ENCODE measurements around the gene HPSE2. TPM values are rescaled to one million over a fixed set of nuclear protein-coding genes. Genes with fewer than 3 reads are reported as not detected.

HPSE2 gene
- total and polyA plus RNA-seq, 2 experiments from 2014 or later = 0.10 to 0.24 TPM

DNA sequence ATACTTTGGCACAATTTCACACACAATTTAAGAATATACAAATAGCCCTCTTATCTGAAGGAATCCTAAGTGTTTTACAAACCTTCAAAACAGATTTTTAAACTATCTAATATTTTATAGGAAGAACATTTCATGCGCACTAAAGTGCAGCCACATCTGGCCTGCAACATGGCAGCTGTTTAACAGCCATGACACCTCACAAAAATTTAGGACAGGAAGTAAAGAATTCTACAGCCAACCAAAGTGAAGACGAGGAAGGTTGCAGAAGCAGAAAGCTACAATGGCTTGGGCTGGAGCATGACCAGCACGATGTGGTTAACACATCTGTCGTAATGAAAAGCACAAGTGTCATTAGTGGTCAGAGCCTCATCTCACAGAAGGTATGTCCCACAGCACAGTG, 238.1 kb downstream of the HPSE2 start:
- Mint-ChIP-seq H3K4me1 (no peaks in the 10 kb centered on the region), H3K4me3 (no peak overlapping the region), H3K36me3 (ENCODE audit: low read depth) (no peaks in the 10 kb centered on the region), H3K27ac (no peak overlapping the region), H3K27me3 (ENCODE audit: insufficient read depth, low read depth, poor library complexity) (no peaks in the 10 kb centered on the region), H3K9me3 (no peaks in the 10 kb centered on the region)
- Histone ChIP-seq H3K36me3 (ENCODE audit: insufficient read depth) (no peaks in the 10 kb centered on the region), H3K4me3 (no peak overlapping the region), H3K79me2 (replicated peaks; ENCODE audit: insufficient read depth) (no peaks in the 10 kb centered on the region), H3K4me2 (no peak overlapping the region), H3K27me3 (ENCODE audit: insufficient read depth) (no peaks in the 10 kb centered on the region), H3K27ac (ENCODE audit: low read depth) (no peak overlapping the region), H3K9me2 (ENCODE audit: insufficient read depth) (no peaks in the 10 kb centered on the region), H4K20me1 (replicated peaks; ENCODE audit: insufficient read depth) (no peaks in the 10 kb centered on the region), H3F3A (replicated peaks; ENCODE audit: low read depth) (no peaks in the 10 kb centered on the region), H3K4me1 (ENCODE audit: insufficient read depth) (no peaks in the 10 kb centered on the region), H2AFZ (no peak overlapping the region)
- TF ChIP-seq, protein P1, sequence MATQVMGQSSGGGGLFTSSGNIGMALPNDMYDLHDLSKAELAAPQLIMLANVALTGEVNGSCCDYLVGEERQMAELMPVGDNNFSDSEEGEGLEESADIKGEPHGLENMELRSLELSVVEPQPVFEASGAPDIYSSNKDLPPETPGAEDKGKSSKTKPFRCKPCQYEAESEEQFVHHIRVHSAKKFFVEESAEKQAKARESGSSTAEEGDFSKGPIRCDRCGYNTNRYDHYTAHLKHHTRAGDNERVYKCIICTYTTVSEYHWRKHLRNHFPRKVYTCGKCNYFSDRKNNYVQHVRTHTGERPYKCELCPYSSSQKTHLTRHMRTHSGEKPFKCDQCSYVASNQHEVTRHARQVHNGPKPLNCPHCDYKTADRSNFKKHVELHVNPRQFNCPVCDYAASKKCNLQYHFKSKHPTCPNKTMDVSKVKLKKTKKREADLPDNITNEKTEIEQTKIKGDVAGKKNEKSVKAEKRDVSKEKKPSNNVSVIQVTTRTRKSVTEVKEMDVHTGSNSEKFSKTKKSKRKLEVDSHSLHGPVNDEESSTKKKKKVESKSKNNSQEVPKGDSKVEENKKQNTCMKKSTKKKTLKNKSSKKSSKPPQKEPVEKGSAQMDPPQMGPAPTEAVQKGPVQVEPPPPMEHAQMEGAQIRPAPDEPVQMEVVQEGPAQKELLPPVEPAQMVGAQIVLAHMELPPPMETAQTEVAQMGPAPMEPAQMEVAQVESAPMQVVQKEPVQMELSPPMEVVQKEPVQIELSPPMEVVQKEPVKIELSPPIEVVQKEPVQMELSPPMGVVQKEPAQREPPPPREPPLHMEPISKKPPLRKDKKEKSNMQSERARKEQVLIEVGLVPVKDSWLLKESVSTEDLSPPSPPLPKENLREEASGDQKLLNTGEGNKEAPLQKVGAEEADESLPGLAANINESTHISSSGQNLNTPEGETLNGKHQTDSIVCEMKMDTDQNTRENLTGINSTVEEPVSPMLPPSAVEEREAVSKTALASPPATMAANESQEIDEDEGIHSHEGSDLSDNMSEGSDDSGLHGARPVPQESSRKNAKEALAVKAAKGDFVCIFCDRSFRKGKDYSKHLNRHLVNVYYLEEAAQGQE (IDR thresholded peaks at IDR 0.05; ENCODE audit: unreplicated experiment) = no peak
- TF ChIP-seq JUNB (IDR thresholded peaks at IDR 0.05; ENCODE audit: unreplicated experiment) (no peak), NANOG (IDR thresholded peaks at IDR 0.05; ENCODE audit: borderline replicate concordance) (no peak), EZH2 (IDR thresholded peaks at IDR 0.05; ENCODE audit: low read depth, unreplicated experiment) (no peak)
- ATAC-seq = no peak
- DNase-seq (ENCODE audit: low spot score) = no peak

DNA sequence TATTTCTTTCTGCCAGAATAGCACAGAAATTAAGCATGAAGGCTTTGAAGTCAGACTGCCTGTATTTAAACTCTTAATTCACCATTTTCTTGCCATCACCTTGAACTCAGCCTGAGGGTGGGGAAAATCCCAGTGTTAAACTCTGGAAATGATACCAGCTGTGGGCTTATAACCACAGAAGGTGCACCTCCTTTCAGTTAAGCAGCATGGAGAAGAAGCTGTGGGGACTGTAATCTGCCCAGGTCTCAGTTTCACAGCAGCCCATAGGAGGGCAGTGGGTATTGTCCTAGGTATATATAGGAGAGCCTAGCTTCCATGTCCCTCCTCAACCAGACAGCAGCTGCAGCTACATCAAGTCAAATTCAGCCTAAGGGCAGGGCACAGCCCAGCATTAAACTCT, 241.6 kb downstream of the HPSE2 start:
- Histone ChIP-seq H3K36me3 (ENCODE audit: insufficient read depth) (no peaks in the 10 kb centered on the region), H3K79me2 (replicated peaks; ENCODE audit: insufficient read depth) (no peaks in the 10 kb centered on the region), H3K27me3 (ENCODE audit: insufficient read depth) (no peaks in the 10 kb centered on the region), H3K27ac (ENCODE audit: low read depth) (no peak overlapping the region), H3K4me1 (ENCODE audit: insufficient read depth) (no peaks in the 10 kb centered on the region), H4K20me1 (replicated peaks; ENCODE audit: insufficient read depth) (no peaks in the 10 kb centered on the region), H3F3A (replicated peaks; ENCODE audit: low read depth) (no peaks in the 10 kb centered on the region), H2AFZ (no peak overlapping the region), H3K4me2 (no peak overlapping the region), H3K9me2 (ENCODE audit: insufficient read depth) (no peaks in the 10 kb centered on the region), H3K4me3 (no peak overlapping the region)
- H3K4me1 Mint-ChIP-seq = no peaks in the 10 kb centered on the region
- H3K27me3 Mint-ChIP-seq (ENCODE audit: insufficient read depth, low read depth, poor library complexity) = no peaks in the 10 kb centered on the region
- no peaks in the 10 kb centered on the region for H3K36me3 Mint-ChIP-seq (ENCODE audit: low read depth)
- no peak overlapping the region for H3K4me3 Mint-ChIP-seq
- ATAC-seq (no peak), DNase-seq (ENCODE audit: low spot score) (no peak)
- no peaks in the 10 kb centered on the region for H3K9me3 Mint-ChIP-seq
- H3K27ac Mint-ChIP-seq = no peak overlapping the region
- no peak for TF ChIP-seq ZNF331 (CRISPR knock-in tag; IDR thresholded peaks at IDR 0.05; ENCODE audit: low read depth)
- TF ChIP-seq ZNF114 (CRISPR knock-in tag; IDR thresholded peaks at IDR 0.05) = no peak
- TF ChIP-seq EZH2phosphoT487 (IDR thresholded peaks at IDR 0.05; ENCODE audit: unreplicated experiment) = no peak
- TF ChIP-seq JUNB (IDR thresholded peaks at IDR 0.05; ENCODE audit: unreplicated experiment) = no peak
- TF ChIP-seq, protein P2, sequence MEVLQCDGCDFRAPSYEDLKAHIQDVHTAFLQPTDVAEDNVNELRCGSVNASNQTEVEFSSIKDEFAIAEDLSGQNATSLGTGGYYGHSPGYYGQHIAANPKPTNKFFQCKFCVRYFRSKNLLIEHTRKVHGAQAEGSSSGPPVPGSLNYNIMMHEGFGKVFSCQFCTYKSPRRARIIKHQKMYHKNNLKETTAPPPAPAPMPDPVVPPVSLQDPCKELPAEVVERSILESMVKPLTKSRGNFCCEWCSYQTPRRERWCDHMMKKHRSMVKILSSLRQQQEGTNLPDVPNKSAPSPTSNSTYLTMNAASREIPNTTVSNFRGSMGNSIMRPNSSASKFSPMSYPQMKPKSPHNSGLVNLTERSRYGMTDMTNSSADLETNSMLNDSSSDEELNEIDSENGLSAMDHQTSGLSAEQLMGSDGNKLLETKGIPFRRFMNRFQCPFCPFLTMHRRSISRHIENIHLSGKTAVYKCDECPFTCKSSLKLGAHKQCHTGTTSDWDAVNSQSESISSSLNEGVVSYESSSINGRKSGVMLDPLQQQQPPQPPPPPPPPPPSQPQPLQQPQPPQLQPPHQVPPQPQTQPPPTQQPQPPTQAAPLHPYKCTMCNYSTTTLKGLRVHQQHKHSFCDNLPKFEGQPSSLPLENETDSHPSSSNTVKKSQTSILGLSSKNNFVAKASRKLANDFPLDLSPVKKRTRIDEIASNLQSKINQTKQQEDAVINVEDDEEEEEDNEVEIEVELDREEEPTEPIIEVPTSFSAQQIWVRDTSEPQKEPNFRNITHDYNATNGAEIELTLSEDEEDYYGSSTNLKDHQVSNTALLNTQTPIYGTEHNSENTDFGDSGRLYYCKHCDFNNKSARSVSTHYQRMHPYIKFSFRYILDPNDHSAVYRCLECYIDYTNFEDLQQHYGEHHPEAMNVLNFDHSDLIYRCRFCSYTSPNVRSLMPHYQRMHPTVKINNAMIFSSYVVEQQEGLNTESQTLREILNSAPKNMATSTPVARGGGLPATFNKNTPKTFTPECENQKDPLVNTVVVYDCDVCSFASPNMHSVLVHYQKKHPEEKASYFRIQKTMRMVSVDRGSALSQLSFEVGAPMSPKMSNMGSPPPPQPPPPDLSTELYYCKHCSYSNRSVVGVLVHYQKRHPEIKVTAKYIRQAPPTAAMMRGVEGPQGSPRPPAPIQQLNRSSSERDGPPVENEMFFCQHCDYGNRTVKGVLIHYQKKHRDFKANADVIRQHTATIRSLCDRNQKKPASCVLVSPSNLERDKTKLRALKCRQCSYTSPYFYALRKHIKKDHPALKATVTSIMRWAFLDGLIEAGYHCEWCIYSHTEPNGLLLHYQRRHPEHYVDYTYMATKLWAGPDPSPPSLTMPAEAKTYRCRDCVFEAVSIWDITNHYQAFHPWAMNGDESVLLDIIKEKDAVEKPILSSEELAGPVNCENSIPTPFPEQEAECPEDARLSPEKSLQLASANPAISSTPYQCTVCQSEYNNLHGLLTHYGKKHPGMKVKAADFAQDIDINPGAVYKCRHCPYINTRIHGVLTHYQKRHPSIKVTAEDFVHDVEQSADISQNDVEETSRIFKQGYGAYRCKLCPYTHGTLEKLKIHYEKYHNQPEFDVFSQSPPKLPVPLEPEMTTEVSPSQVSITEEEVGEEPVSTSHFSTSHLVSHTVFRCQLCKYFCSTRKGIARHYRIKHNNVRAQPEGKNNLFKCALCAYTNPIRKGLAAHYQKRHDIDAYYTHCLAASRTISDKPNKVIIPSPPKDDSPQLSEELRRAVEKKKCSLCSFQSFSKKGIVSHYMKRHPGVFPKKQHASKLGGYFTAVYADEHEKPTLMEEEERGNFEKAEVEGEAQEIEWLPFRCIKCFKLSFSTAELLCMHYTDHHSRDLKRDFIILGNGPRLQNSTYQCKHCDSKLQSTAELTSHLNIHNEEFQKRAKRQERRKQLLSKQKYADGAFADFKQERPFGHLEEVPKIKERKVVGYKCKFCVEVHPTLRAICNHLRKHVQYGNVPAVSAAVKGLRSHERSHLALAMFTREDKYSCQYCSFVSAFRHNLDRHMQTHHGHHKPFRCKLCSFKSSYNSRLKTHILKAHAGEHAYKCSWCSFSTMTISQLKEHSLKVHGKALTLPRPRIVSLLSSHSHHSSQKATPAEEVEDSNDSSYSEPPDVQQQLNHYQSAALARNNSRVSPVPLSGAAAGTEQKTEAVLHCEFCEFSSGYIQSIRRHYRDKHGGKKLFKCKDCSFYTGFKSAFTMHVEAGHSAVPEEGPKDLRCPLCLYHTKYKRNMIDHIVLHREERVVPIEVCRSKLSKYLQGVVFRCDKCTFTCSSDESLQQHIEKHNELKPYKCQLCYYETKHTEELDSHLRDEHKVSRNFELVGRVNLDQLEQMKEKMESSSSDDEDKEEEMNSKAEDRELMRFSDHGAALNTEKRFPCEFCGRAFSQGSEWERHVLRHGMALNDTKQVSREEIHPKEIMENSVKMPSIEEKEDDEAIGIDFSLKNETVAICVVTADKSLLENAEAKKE (CRISPR knock-in tag; IDR thresholded peaks at IDR 0.05) = no peak
- no peak for TF ChIP-seq CREB1 (CRISPR knock-in tag; IDR thresholded peaks at IDR 0.05; ENCODE audit: low read depth)
- TF ChIP-seq CTCF (conservative IDR thresholded peaks at IDR 0.05; ENCODE audit: low read depth in 2 of 2) = no peak

Measured in GM23338 (cell line).